ENCODE data around the gene FAM161B.
"Not testable (repeated sequence)": the region's sequence is repeated elsewhere in the genome, so short reads cannot be mapped to it uniquely, and the experiment has no call there.

DNA sequence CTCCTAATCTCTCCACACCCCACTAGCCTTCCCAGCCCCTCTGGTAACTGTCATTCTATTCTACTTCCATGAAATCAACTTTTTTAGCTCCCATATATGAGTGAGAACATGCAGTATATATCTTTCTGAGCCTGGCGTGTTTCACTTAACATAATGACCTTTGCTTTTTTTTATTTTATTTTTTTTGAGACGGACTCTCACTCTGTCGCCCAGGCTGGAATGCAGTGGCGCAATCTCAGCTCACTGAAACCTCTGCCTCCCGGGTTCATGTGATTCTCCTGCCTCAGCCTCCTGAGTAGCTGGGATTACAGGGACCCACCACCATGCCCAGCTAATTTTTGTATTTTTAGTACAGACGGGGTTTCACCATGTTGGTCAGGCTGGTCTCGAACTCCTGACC, 38.8 kb upstream of the FAM161B start:
- not testable (repeated sequence) for TF ChIP-seq POLR2A (IDR thresholded peaks at IDR 0.05; ENCODE audit: low read depth, low read length); POLR2AphosphoS5 (IDR thresholded peaks at IDR 0.05; ENCODE audit: low read depth, low read length); TAF1 (IDR thresholded peaks at IDR 0.05; ENCODE audit: borderline replicate concordance, low read depth, low read length)

Data from GM12892 (cell line).